NT2/D1 (cell line): Measurements from ENCODE around the gene CEP131.

Experiments
- SUZ12 ChIP-seq: IDR thresholded peaks from 2 replicates; pipeline ENCODE4 v1.6.1; 2011; ENCODE audit not compliant: insufficient read length, insufficient read depth; ENCODE audit errors: extremely low read depth
- ZNF274 ChIP-seq: IDR thresholded peaks from 2 replicates; pipeline ENCODE4 v1.6.1; 2011; ENCODE audit warnings: mild to moderate bottlenecking, low read depth, low read length

GRCh38 chr17:81184555-81184954, 38.2 kb downstream of the CEP131 start:
- no peak for TF ChIP-seq ZNF274
- TF ChIP-seq SUZ12 = no peak
